Stimulated activated CD4-positive, alpha-beta T cell treated with anti-CD3 and anti-CD28 coated beads, Interleukin-12 subunit alpha, Interleukin-12 subunit beta, amount 100 ng/mL, for 4 hours (primary cell): ENCODE data around the gene PHACTR2.

Experiments used
- DNase-seq: peaks from one replicate; pipeline ENCODE4 v3.0.0-alpha.2; 2020

PHACTR2 gene

GRCh38 chr6:143675946-143676345 lies 1.8 kb upstream of the PHACTR2 start:
- no peak for DNase-seq

GRCh38 chr6:143676437-143677045 lies 1.2 kb upstream of the PHACTR2 start:
- DNase-seq = no peak

DNA sequence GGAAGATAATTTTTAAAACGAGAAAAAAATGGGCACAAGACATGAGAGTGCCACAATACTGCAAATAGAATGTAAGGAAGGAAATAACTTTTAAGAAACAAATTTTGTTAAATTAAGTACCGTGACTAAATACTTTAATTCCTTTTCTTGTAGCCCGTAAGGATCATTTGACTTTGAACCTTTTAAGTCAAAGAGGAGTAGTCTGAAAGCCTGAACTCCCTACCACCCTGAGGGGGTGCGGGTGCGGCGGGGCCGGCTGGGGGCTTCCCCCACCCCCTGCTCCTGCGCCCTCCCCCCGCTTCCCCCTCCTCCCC lies 231 bp upstream of the PHACTR2 start:
- DNase-seq = peak; percentile 60

GRCh38 chr6:143679041-143679440 lies 1.3 kb downstream of the PHACTR2 start:
- no peak for DNase-seq

DNA sequence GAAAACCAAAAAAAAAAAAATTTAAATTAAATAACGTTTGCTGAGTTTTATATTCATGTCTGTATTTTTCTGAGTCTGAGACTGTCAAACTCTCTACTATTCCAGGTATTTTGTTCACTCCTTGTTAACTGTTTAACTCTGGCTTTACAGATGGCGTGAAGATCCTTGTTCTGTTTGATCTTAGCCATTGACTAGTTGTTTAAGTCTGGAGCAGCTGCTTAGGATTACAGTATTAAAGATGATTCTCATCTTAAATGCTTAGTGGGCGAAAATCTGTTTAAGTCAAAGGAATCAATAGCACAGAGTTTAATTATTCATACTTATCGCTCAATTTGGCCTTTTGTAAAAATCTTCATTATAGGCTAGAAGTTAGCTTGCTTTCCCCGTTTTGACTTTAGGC lies 2.4 kb downstream of the PHACTR2 start:
- no peak for DNase-seq

GRCh38 chr6:143682805-143683204 lies 5.0 kb downstream of the PHACTR2 start:
- DNase-seq = no peak

- no peak for DNase-seq
Observed at GRCh38 chr6:143684486-143684885, 6.7 kb downstream of the PHACTR2 start.

GRCh38 chr6:143685653-143686052 lies 7.9 kb downstream of the PHACTR2 start:
- DNase-seq = no peak

GRCh38 chr6:143687591-143687990 lies 9.8 kb downstream of the PHACTR2 start:
- DNase-seq = no peak

DNA sequence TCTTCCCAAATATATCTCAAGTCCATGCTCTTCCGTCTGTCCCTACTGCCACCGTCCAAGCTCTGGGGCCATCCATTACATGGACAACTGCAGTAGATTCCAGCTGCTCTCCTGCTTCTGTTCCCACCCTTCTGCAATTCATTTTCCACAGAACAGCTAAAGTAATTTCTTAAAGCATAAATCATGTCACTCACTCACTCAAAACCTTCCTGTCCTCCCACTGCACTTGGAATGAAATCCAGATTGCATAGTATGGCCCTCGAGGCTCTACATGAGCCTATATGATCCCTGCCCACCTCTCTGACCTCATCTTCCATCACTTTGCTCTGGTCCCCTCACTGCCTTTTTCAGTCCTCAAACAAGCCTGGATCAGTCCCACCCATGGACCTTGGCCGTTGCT lies 10.9 kb downstream of the PHACTR2 start:
- no peak for DNase-seq

- DNase-seq = no peak
Observed at GRCh38 chr6:143689852-143690251, 12.1 kb downstream of the PHACTR2 start.

GRCh38 chr6:143691155-143691554 lies 13.4 kb downstream of the PHACTR2 start:
- no peak for DNase-seq

GRCh38 chr6:143691900-143692636 lies 14.3 kb downstream of the PHACTR2 start:
- no peak for DNase-seq

- no peak for DNase-seq
Observed at GRCh38 chr6:143692696-143693095, 14.9 kb downstream of the PHACTR2 start.

GRCh38 chr6:143694013-143694412 lies 16.2 kb downstream of the PHACTR2 start:
- DNase-seq = no peak

- no peak for DNase-seq
Observed at GRCh38 chr6:143694560-143694959, 16.8 kb downstream of the PHACTR2 start.

GRCh38 chr6:143695130-143695968 lies 17.6 kb downstream of the PHACTR2 start:
- DNase-seq = no peak

DNA sequence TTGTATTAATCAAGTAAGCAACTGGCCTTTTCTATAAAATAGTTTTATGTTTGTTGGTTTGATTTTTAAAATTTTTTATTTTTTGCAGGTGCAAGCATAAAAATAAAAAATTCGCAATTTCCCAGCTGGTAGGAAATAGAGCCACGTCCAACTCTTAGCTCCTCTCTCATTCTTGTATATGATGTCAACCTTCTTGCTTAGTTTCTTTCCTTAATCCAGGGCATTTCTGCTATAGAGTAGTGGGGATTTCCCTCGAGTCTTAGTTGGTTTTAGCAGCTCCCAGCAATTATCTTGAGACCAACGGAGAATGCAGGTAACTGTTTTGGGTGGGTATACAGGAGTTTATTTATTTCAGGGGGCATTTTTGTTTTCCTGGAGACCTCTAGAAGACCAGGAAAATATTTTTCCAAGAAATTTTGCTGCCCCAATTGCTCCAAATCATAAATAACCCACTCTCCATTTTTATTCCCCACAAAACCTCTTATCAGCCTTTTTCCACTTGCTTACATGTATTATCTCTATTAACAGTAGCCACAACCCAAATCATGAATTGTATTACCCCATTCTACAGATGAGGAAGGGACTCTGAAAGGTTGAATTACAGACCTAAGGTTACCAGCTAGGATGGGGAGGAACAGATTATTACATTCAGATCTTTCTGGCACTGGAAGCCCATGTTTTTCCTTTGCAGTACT lies 18.4 kb downstream of the PHACTR2 start:
- no peak for DNase-seq

- no peak for DNase-seq
Observed at GRCh38 chr6:143696664-143697000, 18.9 kb downstream of the PHACTR2 start.

DNA sequence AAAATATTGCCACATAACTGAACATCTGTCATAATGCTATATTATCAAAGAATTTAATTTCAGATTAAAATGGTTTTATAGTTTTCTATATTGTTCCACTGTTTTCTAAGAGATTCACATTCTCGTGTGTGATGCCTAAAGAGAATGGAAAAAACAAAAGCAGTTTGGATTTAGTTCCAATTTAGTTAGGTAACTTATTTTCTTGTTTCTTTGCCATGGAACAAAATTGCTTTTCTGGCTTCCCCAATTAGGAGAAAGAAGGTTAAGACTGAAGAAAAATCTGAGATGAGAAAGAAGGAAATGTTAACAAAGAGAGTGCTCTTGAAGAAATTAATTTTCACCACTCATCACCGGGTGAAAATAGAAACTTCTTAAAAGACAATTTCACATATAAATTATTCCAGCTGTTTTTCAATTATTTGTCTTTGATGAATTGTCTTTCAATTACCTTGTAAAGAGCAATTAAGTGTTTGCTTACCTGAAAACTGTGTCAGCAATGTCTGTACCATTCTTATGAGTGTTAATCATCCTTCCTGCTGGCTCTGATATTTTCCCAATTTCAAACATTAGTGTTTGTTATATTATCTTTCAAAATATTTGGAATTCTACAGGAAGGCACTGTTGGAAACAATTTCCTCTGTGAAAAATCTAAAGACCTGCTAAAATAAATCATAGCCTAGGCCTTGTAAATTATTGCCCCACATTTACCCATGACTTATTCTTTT lies 19.5 kb downstream of the PHACTR2 start:
- DNase-seq = no peak

GRCh38 chr6:143698329-143698728 lies 20.6 kb downstream of the PHACTR2 start:
- DNase-seq = no peak

DNA sequence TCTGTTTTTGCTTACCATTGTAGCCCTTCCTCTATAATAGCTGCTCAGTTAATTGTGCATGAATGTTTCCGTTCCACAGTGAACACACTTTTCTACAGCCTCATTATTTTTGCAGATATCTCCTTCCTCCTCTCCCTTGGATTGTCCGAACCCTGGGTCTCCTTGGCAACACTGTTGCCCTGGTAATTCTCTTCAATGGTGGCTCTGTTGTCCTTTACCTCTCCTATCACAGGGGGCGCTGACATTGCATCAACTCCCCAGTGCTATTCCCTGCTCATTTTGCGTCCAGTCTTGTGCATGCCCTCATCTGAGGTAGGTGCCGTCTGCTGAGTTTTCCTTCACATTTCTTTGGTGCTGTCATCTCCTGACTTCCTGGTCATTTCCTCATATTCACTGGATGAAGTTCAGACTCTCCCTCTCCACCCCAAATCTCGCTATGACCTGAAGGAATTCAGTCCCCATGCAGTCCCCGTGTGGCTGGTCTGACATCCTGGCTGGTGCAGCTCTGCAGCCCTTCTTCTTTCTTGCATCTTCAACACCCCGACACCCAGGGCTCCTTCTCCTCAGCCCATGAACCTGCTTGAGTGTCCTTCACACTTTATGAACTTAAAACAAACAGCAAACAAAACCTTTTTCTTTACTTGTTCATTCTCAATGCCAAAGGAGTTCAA lies 21.1 kb downstream of the PHACTR2 start:
- no peak for DNase-seq
